DOHH2 (cell line): ENCODE data around the gene ECSCR.

Source experiments
- H3F3A ChIP-seq: fragments of 200-600 bp; sonication (generic), shearing (Covaris generic); 2 replicates; pipeline ENCODE4 v1.6.0; 2016; ENCODE audit warnings: antibody characterized with exemption, mild to moderate bottlenecking; ENCODE audit not compliant: control insufficient read depth, insufficient read depth
- H3K27ac ChIP-seq: fragments of 200-600 bp; sonication (generic); 2 replicates; pipeline ENCODE4 v1.5.1; 2014; ENCODE audit warnings: low read depth, mild to moderate bottlenecking, low read length, moderate library complexity
- H3K27me3 ChIP-seq: fragments of 200-600 bp; sonication (generic); 2 replicates; pipeline ENCODE4 v1.6.1; 2014; ENCODE audit warnings: mild to moderate bottlenecking, low read length, mixed read lengths; ENCODE audit not compliant: control insufficient read depth
- H3K36me3 ChIP-seq: fragments of 200-600 bp; sonication (generic); 2 replicates; pipeline ENCODE4 v1.6.1; 2014; ENCODE audit warnings: mild to moderate bottlenecking, low read length, moderate library complexity, mixed read lengths; ENCODE audit not compliant: control insufficient read depth
- H3K4me1 ChIP-seq: fragments of 200-600 bp; sonication (generic); 2 replicates; pipeline ENCODE4 v1.6.1; 2014; ENCODE audit warnings: mild to moderate bottlenecking, low read length, mixed read lengths; ENCODE audit not compliant: control insufficient read depth
- H3K4me2 ChIP-seq: fragments of 200-600 bp; sonication (generic); 2 replicates; pipeline ENCODE4 v1.6.0; 2014; ENCODE audit warnings: mild to moderate bottlenecking, low read length, moderate library complexity
- H3K4me3 ChIP-seq: fragments of 200-600 bp; sonication (generic); 2 replicates; pipeline ENCODE4 v1.5.1; 2014; ENCODE audit warnings: mild to moderate bottlenecking, low read length, mixed read lengths
- H3K79me2 ChIP-seq: fragments of 200-600 bp; sonication (generic); 2 replicates; pipeline ENCODE4 v1.6.1; 2014; ENCODE audit warnings: mild to moderate bottlenecking, low read length, mixed read lengths; ENCODE audit not compliant: control insufficient read depth
- H3K9me2 ChIP-seq: fragments of 200-600 bp; sonication (generic); replicated peaks from 2 replicates; pipeline ENCODE4 v1.6.1; 2014; ENCODE audit warnings: mild to moderate bottlenecking, low read length, mixed read lengths; ENCODE audit not compliant: control insufficient read depth
- H3K9me3 ChIP-seq: fragments of 200-600 bp; sonication (generic); 2 replicates; pipeline ENCODE4 v1.6.1; 2014; ENCODE audit warnings: antibody characterized with exemption, low read length, mixed read lengths; ENCODE audit not compliant: control insufficient read depth, insufficient read depth
- H4K20me1 ChIP-seq: fragments of 200-600 bp; sonication (generic); 2 replicates; pipeline ENCODE4 v1.6.0; 2014; ENCODE audit warnings: low read depth, mild to moderate bottlenecking, antibody characterized with exemption, low read length, moderate library complexity; ENCODE audit not compliant: control insufficient read depth, insufficient read depth
- CTCF ChIP-seq: fragments of 200-600 bp; sonication (generic); IDR thresholded peaks from one replicate; pipeline ENCODE4 v1.5.1; 2014; ENCODE audit warnings: antibody characterized with exemption, mild to moderate bottlenecking, low read depth, low read length; ENCODE audit not compliant: poor library complexity, severe bottlenecking
- EZH2phosphoT487 ChIP-seq: fragments of 200-600 bp; sonication (generic); IDR thresholded peaks from 2 replicates; pipeline ENCODE4 v1.6.1; 2017; ENCODE audit warnings: borderline replicate concordance, mild to moderate bottlenecking, antibody characterized with exemption, low read length, moderate library complexity, mixed read lengths

The ECSCR gene

GRCh38 chr5:139419226-139420192, 43.0 kb downstream of the ECSCR start:
- no peaks in the 10 kb centered on the region for H3K4me1 ChIP-seq
- H4K20me1 ChIP-seq, result no peaks in the 10 kb centered on the region
- TF ChIP-seq EZH2phosphoT487 (no peak), CTCF (no peak)
- H3K79me2 ChIP-seq, result no peaks in the 10 kb centered on the region
- no peaks in the 10 kb centered on the region for H3F3A ChIP-seq
- H3K27ac ChIP-seq, result no peak overlapping the region
- H3K27me3 ChIP-seq, result no peaks in the 10 kb centered on the region
- no peaks in the 10 kb centered on the region for H3K9me2 ChIP-seq
- H3K4me2 ChIP-seq, result no peak overlapping the region
- H3K36me3 ChIP-seq, result no peaks in the 10 kb centered on the region
- no peak overlapping the region for H3K4me3 ChIP-seq
- no peaks in the 10 kb centered on the region for H3K9me3 ChIP-seq

- Histone ChIP-seq H3K27me3 (no peaks in the 10 kb centered on the region), H3K9me2 (no peaks in the 10 kb centered on the region), H3K4me2 (no peak overlapping the region), H3K4me3 (no peak overlapping the region), H3K4me1 (no peaks in the 10 kb centered on the region), H3K9me3 (no peaks in the 10 kb centered on the region), H3K27ac (no peak overlapping the region), H3F3A (no peaks in the 10 kb centered on the region), H3K36me3 (no peaks in the 10 kb centered on the region), H4K20me1 (no peaks in the 10 kb centered on the region), H3K79me2 (no peaks in the 10 kb centered on the region)
- TF ChIP-seq CTCF, result no peak
- TF ChIP-seq EZH2phosphoT487, result no peak
Observed at GRCh38 chr5:139418793-139419192, 43.8 kb downstream of the ECSCR start.

- Histone ChIP-seq H4K20me1 (no peaks in the 10 kb centered on the region), H3K27ac (no peak overlapping the region), H3K79me2 (no peaks in the 10 kb centered on the region), H3K36me3 (no peaks in the 10 kb centered on the region), H3K4me2 (no peak overlapping the region), H3K4me1 (no peaks in the 10 kb centered on the region), H3K4me3 (no peak overlapping the region), H3K9me3 (no peaks in the 10 kb centered on the region), H3F3A (no peaks in the 10 kb centered on the region), H3K27me3 (no peaks in the 10 kb centered on the region), H3K9me2 (no peaks in the 10 kb centered on the region)
- no peak for TF ChIP-seq EZH2phosphoT487
- TF ChIP-seq CTCF, result no peak
Observed at GRCh38 chr5:139417214-139417613, 45.3 kb downstream of the ECSCR start.
